HepG2 (cell line): ENCODE data around the gene DDX24. TPM values are rescaled to one million over a fixed set of nuclear protein-coding genes. Genes with fewer than 3 reads are reported as not detected.
A peak's percentile ranks its signal among the peaks of the same experiment; 100 is the strongest.

ENCODE experiments used
- ARNT ChIP-seq: fragments of 450-650 bp; IDR thresholded peaks from 2 replicates; pipeline ENCODE4 v1.6.1; 2017
- DR1 ChIP-seq: sonication (generic); formaldehyde crosslinking; IDR thresholded peaks from 2 replicates; pipeline ENCODE4 v1.8.0; 2021; ENCODE audit warnings: mild to moderate bottlenecking, missing genetic modification reagents, inconsistent platforms
- MED1 ChIP-seq: sonication (generic); formaldehyde crosslinking; IDR thresholded peaks from 2 replicates; pipeline ENCODE4 v1.4.0; 2020; ENCODE audit warnings: missing genetic modification reagents
- MTA1 ChIP-seq: sonication (generic); formaldehyde crosslinking; IDR thresholded peaks from 2 replicates; pipeline ENCODE4 v1.4.0; 2020; ENCODE audit warnings: missing genetic modification reagents, mild to moderate bottlenecking, borderline replicate concordance
- NCOA2 ChIP-seq: sonication (generic); formaldehyde crosslinking; IDR thresholded peaks from 2 replicates; pipeline ENCODE4 v1.8.0; 2022; ENCODE audit warnings: inconsistent platforms
- NFE2 ChIP-seq: sonication (generic); formaldehyde crosslinking; IDR thresholded peaks from 2 replicates; pipeline ENCODE4 v1.4.0; 2020; ENCODE audit warnings: missing genetic modification reagents
- NR2F1 ChIP-seq, 2 experiments: fragments of 450-650 bp in 1 of 2; formaldehyde crosslinking in 1 of 2; IDR thresholded peaks; 2 replicates each; pipeline versions ENCODE4 v1.5.0 to v1.6.1; 2016 to 2020; ENCODE audit warnings: mild to moderate bottlenecking in 1 of 2, missing compliant biosample characterization in 1 of 2, missing genetic modification reagents in 1 of 2, moderate library complexity in 1 of 2
- NR2F6 ChIP-seq, 2 experiments: IDR thresholded peaks; 2 replicates each; pipeline ENCODE4 v1.6.1; 2016; ENCODE audit warnings: antibody characterized with exemption in 1 of 2, mild to moderate bottlenecking in 1 of 2
- PHF21A ChIP-seq: sonication (generic); formaldehyde crosslinking; IDR thresholded peaks from 2 replicates; pipeline ENCODE4 v1.5.0; 2020; ENCODE audit warnings: mild to moderate bottlenecking, missing genetic modification reagents
- RARA ChIP-seq: IDR thresholded peaks from 2 replicates; pipeline ENCODE4 v1.6.1; 2016; ENCODE audit warnings: missing genetic modification reagents, missing compliant biosample characterization
- SAP130 ChIP-seq: IDR thresholded peaks from 2 replicates; pipeline ENCODE4 v1.6.1; 2016; ENCODE audit warnings: low read depth
- TEAD3 ChIP-seq: optimal IDR thresholded peaks from 2 replicates; pipeline ENCODE3; 2016; ENCODE audit warnings: borderline replicate concordance
- polyA plus RNA-seq, 8 experiments: library from polyadenylated mRNA; depleted of rRNA in 3 of 8; stranded (reverse) in 7 of 8; unstranded in 1 of 8; fragments of >200 nt; fragmentation: Illumina TruSeq in 4 of 8; extraction: Trizol in 4 of 8; gene quantifications; 2 replicates each; pipeline versions ENCODE4 v1.2.1 to v1.2.3, GENCODE V29; 2011 to 2016; ENCODE audit warnings: low read depth in 4 of 8, missing spikeins in 1 of 8, mixed read lengths in 1 of 8; ENCODE audit not compliant: insufficient read depth in 1 of 8
- total RNA-seq, 5 experiments: library from RNA; depleted of rRNA; stranded (reverse); fragments of >200 nt; fragmentation: Illumina TruSeq; extraction: Trizol; gene quantifications; 2 replicates each; pipeline ENCODE4 v1.2.3, GENCODE V29; 2016; ENCODE audit warnings: low read depth in 1 of 5
- TF ChIP-seq, protein P1 (sequence below): sonication (generic); formaldehyde crosslinking; IDR thresholded peaks from 2 replicates; pipeline ENCODE4 v1.5.1; 2020; ENCODE audit warnings: mild to moderate bottlenecking, missing genetic modification reagents
- TF ChIP-seq, protein P2 (sequence below): IDR thresholded peaks from 2 replicates; pipeline ENCODE4 v1.6.1; 2012; ENCODE audit warnings: inconsistent platforms
- TF ChIP-seq, protein P3 (sequence below): sonication (generic); formaldehyde crosslinking; IDR thresholded peaks from 2 replicates; pipeline ENCODE4 v1.5.1; 2020; ENCODE audit warnings: mild to moderate bottlenecking, missing genetic modification reagents, moderate library complexity
- TF ChIP-seq, protein P4 (sequence below): sonication (generic); formaldehyde crosslinking; IDR thresholded peaks from 2 replicates; pipeline ENCODE4 v1.4.0; 2020; ENCODE audit warnings: missing genetic modification reagents
- TF ChIP-seq, protein P5 (sequence below): sonication (generic); formaldehyde crosslinking; IDR thresholded peaks from 2 replicates; pipeline ENCODE4 v1.4.0; 2020; ENCODE audit warnings: missing genetic modification reagents, borderline replicate concordance
- TF ChIP-seq, protein P6 (sequence below): sonication (generic); formaldehyde crosslinking; conservative IDR thresholded peaks from 2 replicates; pipeline ENCODE4 v1.8.0; 2022; ENCODE audit warnings: missing genetic modification reagents

DDX24 gene
- total and polyA plus RNA-seq, 2 of the 13 experiments (the other 11 are each of a cell fraction or from before 2014, with no cell fraction given) = 67.3 to 149 TPM

DNA sequence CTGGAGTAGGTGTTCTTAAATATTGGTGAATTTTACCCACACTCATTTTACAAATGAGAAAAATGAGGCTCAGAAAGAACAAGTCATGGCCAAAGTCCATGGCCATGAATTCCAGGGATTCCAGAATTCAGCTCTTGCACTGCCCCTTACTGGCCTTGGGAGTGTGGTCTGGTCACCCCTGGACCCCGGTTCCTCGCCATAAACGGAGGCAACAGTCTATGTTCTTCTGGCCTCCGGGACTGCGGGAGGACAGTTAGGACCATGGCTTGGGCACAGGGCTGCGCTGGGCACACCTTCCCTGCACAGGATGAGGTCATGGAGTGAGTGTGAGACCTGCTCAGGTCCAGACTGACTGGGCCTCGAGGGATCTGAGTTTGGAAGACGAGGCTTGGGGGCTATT, 77.0 kb downstream of the DDX24 start (continued):
- TF ChIP-seq, protein P1, sequence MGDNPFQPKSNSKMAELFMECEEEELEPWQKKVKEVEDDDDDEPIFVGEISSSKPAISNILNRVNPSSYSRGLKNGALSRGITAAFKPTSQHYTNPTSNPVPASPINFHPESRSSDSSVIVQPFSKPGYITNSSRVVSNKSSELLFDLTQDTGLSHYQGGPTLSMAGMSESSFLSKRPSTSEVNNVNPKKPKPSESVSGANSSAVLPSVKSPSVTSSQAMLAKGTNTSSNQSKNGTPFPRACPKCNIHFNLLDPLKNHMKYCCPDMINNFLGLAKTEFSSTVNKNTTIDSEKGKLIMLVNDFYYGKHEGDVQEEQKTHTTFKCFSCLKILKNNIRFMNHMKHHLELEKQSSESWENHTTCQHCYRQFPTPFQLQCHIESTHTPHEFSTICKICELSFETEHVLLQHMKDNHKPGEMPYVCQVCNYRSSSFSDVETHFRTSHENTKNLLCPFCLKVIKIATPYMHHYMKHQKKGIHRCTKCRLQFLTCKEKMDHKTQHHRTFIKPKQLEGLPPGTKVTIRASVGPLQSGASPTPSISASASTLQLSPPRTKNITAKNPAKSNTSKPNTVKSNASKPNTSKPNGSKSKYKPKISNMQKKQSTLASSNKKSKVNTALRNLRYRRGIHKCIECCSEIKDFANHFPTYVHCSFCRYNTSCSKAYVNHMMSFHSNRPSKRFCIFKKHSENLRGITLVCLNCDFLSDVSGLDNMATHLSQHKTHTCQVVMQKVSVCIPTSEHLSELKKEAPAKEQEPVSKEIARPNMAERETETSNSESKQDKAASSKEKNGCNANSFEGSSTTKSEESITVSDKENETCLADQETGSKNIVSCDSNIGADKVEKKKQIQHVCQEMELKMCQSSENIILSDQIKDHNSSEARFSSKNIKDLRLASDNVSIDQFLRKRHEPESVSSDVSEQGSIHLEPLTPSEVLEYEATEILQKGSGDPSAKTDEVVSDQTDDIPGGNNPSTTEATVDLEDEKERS (CRISPR knock-in tag) = no peak
- TF ChIP-seq SAP130 = peak; percentile 37; the same call in 1 of the 2 replicates
- peak; percentile 42; the same call in 1 of the 2 replicates for TF ChIP-seq MTA1 (CRISPR knock-in tag)
- 0 out of 4 replicates have a peak, but pooled peaks of 1 of the 2 experiments have one; percentile 24 for TF ChIP-seq NR2F1 (CRISPR knock-in tag; IDR thresholded peaks at IDR 0.05)
- no peak for TF ChIP-seq DR1 (CRISPR knock-in tag)
- TF ChIP-seq, protein P2, sequence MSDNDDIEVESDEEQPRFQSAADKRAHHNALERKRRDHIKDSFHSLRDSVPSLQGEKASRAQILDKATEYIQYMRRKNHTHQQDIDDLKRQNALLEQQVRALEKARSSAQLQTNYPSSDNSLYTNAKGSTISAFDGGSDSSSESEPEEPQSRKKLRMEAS = peak; percentile 34; the same call in 1 of the 2 replicates
- TF ChIP-seq MED1 (CRISPR knock-in tag) = peak; percentile 56; the same call in 1 of the 2 replicates
- TF ChIP-seq, protein P3, sequence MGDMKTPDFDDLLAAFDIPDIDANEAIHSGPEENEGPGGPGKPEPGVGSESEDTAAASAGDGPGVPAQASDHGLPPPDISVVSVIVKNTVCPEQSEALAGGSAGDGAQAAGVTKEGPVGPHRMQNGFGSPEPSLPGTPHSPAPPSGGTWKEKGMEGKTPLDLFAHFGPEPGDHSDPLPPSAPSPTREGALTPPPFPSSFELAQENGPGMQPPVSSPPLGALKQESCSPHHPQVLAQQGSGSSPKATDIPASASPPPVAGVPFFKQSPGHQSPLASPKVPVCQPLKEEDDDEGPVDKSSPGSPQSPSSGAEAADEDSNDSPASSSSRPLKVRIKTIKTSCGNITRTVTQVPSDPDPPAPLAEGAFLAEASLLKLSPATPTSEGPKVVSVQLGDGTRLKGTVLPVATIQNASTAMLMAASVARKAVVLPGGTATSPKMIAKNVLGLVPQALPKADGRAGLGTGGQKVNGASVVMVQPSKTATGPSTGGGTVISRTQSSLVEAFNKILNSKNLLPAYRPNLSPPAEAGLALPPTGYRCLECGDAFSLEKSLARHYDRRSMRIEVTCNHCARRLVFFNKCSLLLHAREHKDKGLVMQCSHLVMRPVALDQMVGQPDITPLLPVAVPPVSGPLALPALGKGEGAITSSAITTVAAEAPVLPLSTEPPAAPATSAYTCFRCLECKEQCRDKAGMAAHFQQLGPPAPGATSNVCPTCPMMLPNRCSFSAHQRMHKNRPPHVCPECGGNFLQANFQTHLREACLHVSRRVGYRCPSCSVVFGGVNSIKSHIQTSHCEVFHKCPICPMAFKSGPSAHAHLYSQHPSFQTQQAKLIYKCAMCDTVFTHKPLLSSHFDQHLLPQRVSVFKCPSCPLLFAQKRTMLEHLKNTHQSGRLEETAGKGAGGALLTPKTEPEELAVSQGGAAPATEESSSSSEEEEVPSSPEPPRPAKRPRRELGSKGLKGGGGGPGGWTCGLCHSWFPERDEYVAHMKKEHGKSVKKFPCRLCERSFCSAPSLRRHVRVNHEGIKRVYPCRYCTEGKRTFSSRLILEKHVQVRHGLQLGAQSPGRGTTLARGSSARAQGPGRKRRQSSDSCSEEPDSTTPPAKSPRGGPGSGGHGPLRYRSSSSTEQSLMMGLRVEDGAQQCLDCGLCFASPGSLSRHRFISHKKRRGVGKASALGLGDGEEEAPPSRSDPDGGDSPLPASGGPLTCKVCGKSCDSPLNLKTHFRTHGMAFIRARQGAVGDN = peak; percentile 79
- TF ChIP-seq, protein P4, sequence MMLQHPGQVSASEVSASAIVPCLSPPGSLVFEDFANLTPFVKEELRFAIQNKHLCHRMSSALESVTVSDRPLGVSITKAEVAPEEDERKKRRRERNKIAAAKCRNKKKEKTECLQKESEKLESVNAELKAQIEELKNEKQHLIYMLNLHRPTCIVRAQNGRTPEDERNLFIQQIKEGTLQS (CRISPR knock-in tag) = peak; percentile 23; the same call in 1 of the 2 replicates
- TF ChIP-seq, protein P5, sequence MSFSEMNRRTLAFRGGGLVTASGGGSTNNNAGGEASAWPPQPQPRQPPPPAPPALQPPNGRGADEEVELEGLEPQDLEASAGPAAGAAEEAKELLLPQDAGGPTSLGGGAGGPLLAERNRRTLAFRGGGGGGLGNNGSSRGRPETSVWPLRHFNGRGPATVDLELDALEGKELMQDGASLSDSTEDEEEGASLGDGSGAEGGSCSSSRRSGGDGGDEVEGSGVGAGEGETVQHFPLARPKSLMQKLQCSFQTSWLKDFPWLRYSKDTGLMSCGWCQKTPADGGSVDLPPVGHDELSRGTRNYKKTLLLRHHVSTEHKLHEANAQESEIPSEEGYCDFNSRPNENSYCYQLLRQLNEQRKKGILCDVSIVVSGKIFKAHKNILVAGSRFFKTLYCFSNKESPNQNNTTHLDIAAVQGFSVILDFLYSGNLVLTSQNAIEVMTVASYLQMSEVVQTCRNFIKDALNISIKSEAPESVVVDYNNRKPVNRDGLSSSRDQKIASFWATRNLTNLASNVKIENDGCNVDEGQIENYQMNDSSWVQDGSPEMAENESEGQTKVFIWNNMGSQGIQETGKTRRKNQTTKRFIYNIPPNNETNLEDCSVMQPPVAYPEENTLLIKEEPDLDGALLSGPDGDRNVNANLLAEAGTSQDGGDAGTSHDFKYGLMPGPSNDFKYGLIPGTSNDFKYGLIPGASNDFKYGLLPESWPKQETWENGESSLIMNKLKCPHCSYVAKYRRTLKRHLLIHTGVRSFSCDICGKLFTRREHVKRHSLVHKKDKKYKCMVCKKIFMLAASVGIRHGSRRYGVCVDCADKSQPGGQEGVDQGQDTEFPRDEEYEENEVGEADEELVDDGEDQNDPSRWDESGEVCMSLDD = peak; percentile 82; the same call in 1 of the 2 replicates
- no peak for TF ChIP-seq ARNT
- TF ChIP-seq RARA = peak; percentile 57
- no peak for TF ChIP-seq NFE2 (CRISPR knock-in tag)
- TF ChIP-seq NCOA2 (CRISPR knock-in tag) = peak; percentile 64; the same call in 1 of the 2 replicates
- TF ChIP-seq NR2F6 (IDR thresholded peaks at IDR 0.05) = no peak
- TF ChIP-seq NR2F6 (CRISPR knock-in tag; IDR thresholded peaks at IDR 0.05) = peak; percentile 48; the same call in 1 of the 2 replicates
- TF ChIP-seq, protein P6, sequence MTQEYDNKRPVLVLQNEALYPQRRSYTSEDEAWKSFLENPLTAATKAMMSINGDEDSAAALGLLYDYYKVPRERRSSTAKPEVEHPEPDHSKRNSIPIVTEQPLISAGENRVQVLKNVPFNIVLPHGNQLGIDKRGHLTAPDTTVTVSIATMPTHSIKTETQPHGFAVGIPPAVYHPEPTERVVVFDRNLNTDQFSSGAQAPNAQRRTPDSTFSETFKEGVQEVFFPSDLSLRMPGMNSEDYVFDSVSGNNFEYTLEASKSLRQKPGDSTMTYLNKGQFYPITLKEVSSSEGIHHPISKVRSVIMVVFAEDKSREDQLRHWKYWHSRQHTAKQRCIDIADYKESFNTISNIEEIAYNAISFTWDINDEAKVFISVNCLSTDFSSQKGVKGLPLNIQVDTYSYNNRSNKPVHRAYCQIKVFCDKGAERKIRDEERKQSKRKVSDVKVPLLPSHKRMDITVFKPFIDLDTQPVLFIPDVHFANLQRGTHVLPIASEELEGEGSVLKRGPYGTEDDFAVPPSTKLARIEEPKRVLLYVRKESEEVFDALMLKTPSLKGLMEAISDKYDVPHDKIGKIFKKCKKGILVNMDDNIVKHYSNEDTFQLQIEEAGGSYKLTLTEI (CRISPR knock-in tag) = no peak
- TF ChIP-seq TEAD3 (CRISPR knock-in tag) = peak; percentile 99
- peak; percentile 63; the same call in 1 of the 2 replicates for TF ChIP-seq PHF21A (CRISPR knock-in tag)
